NCI-H1105 treated with DMSO at 0.1 percent for 48 hours (cell line): Measurements from ENCODE around the gene PURB.
"Not testable (repeated sequence)": the region's sequence is repeated elsewhere in the genome, so short reads cannot be mapped to it uniquely, and the experiment has no call there.

ENCODE experiments used
- DNase-seq: peaks from one replicate; lab custom pipeline; 2025; lab: John Stamatoyannopoulos, UW

PURB gene

DNA sequence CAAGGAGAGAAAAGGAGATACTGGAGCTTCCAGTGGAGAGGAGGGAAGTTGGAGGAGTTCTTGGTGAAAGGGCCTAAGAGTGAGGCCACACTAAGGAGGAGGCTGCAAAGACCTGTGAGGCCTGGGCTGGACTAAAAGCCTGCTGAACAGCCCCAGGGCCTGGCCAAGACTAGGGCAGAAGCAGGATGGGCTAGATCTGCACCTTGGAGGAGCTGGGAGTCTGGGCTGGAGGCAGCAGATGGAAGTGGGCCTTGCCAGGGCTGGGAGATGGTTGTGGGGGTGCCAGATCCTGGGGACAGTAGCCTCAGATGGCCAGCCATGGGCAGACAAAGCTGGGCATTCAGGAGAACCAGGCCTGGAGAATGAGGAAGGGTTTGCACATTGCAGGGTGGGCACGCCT, 6.5 kb upstream of the PURB start:
- DNase-seq = no peak

DNA sequence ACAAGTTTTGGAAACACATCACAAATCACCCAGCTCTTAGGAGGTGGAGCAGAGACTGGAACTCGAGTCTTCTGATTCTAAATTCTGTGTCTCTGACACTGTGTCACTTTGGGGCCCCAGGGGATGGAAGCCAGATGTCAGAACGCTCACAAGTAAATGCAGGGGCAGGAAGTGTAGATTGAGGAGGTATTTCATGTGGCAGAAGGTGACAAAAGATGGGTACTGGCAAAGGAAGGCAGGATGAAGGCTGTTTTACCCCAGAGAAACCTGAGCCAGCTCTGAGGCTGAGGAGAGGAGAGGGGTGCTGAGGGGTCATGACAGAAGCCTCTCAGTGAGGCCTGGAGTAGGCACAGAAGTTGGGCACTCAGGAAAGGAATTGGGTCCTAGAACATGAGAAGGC, 6.0 kb upstream of the PURB start:
- DNase-seq = no peak

DNA sequence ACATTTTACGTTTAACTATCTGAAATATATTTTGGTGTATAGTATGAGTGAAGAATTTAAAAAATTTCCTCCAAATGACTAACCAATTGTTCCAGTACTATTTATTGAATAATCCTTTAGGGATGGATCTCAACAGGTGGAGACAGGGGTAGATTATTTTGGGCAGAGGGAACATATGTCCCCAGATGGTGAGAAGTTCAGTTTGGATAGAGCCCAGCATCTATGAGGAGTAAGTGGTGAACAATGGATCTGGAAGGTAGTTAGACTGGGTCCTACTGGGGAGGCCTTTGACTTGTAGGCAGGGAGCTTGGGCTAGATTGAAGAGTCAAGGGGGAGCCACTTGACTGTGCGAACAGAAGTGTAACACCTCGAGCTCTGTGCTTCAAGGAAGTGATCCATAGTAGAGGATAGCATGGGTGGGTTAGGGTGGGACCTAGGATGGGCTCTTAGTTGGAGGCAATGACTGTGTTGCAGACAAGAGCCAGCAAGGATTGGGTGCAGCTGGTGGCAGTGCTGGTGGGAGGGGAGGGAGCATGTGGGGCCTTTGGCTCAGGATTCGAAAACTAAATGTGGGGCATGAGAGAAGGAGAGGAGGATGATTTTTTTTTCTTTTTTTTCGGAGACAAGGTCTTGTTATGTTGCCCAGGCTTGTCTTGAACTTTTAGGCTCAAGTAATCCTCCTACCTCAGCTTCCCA, 3.9 kb upstream of the PURB start:
- DNase-seq = no peak

DNA sequence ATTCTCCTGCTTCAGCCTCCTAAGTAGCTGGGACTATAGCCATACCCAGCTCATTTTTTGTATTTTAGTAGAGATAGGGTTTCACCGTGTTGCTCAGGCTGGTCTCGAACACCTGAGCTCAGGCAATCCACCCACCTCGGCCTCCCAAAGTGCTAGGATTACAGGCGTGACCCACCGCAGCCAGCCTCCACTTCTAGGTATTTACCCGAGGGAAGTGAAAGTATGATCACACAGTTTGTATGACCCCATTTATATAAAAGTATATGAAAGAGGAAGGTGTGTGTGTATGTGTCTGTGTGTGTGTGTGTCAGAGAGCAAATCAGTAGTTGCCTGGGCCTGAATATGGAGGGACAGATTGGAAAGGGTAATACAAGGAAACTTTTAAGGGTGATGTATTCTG, 2.0 kb upstream of the PURB start:
- no peak for DNase-seq

DNA sequence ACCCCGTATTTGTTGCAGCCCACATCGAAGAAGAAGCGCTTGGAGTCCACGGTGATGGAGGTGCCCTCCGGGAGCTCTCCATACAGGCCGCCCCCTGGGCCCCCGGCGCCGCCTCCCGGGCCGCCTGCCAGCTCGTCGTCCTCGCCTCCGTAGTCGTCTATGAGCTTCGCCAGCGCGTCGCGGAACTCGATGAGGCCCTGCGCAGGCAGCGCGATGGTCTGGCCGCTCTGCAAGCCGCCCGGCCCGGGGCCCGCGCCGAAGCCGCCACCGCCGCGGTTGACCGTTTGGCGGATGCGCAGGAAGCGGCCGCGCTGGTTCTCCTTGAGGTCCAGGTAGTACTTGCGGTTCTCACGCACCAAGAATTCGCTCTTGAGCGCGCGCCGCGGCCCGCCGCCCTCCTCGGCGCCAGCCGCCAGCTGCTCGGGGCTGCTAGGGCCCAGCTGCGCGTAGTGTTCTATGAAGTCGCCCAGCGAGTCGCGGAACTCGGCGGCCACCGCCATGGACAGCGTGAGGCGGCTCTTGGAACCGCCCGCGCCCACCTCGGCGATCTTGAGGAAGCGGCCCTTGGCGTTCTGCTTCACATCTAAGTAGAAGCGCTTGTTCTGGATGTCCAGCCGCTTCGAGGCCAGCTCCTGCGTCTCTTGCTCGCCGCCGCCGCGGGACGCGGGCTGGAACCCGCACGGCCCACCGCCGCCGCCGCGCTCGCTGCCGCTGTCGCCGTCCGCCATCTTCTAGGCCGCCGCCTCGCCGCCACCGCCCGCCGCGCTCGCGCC, 523 bp downstream of the PURB start:
- DNase-seq = peak; percentile 41

DNA sequence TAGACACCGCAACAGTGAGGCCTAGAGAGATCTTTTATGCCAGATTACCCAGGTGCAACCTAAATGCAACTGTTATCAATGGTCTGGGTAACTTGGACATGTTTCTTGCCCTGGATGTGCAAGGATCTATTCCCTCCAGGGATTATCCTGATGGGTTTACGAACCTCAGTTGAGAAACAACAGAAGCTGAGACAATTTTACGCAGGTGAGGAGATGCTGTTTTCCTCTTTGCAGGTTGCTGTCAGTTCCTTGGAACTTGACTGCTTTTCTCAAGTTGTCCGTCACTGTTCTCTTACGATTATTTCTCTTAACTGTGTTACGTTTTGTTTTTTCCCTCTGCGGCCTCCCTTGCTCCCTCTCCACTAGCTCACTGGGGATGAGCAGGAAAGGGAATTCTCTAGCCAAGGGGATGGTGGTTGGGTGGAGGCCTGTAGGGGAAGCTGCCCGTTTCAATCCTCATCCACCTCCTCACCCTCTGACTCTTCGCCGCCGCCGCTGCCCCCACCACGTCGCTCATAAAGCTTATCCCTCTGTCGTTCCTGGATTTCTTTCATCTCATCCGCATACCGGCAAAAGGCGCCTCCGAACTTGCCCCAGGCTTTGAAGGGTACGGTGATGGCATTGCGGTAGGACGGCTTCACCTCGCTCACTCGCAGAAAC, 1.2 kb downstream of the PURB start:
- DNase-seq = no peak

DNA sequence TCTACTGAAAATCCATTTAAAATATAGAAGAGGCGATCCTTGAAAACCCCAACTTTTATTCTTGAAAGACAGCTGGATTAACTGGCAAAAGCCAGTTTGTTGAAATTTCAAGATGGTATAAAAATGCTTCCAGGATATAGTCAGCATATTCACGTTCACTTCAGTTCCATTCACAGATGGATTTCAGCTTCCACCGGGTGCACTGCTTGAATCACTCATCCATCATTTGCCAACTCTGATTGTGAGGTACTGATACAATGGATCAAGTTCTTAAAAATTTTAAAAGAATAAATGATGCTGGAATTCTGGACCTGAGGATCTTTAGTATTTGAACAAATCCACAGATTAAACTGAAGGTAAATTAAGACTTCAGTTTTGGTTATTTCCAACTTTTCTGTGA, 2.4 kb downstream of the PURB start:
- DNase-seq = no peak

DNA sequence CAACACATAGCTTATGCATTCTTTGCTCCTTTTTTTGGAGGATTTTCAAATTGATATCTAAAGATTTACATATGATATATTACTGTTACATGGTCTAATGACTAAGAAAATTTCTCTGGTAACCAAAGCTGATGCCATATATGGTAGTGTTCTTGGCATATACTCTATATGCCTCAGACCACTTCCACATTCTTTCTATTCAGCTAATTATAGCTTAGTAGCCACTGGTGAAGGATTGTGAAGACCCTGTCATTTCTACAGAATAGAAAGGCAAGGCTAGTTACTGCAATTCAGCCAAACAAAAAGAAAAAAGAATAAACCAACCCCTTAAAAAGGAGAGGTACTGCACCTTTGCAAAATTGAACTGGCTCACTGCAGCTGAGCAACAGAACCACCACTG, 3.7 kb downstream of the PURB start:
- DNase-seq = peak; percentile 19

DNA sequence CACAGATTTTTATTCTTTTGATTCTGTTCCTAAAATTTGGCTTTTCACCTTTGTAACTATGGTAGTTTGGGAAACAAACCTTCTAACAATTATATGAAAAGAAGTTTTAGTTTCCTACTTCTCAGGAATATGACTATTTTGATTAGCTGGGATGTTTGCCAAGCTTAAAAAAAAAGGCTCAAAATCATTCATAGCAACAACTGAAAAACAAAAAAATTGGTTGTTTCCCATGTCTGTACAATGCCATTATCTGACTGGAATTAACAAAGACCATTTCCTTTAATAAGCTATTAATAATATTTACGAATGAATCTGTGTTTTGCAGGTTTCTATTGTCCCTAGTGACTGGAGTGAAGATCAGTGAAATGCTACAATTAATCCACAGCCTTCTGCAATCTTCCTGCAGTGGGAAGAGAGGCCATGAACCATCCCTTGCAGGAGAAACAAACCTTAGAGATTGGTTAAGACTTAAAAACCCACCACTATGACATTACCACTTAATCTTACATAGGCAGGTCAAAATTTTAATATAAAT, 4.2 kb downstream of the PURB start:
- DNase-seq = no peak

DNA sequence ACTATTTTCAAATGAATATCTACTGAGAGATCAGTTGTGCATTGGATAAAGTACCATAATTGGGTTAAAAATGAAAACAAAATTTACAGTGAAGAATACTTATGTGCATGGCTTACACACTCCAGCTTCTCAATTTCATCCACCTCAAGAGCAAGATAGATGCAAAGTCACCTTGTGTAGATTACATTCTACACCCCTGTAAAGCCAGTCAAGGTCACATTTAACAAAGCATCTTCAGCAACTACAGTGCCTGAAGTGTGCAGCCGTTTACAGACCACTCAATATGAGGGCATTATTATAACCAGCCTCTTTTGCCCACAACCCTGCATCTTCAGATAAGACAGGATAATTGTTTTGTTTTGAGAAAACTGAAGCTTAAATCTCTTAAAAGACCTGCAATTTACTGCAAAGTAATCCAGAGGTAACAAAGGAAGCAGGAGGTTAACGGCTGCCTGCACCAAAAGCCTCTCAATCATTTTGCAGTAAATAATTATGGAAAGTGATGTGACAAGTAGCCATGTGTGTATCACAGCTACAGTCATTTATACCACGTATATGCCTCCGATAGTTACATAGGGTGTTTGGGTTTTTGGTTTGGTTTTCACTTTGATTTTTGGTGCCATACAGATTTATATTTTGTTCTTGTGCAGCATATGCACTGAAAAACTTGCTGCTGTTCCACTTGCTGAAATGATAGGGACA, 4.9 kb downstream of the PURB start:
- peak; percentile 12 for DNase-seq

DNA sequence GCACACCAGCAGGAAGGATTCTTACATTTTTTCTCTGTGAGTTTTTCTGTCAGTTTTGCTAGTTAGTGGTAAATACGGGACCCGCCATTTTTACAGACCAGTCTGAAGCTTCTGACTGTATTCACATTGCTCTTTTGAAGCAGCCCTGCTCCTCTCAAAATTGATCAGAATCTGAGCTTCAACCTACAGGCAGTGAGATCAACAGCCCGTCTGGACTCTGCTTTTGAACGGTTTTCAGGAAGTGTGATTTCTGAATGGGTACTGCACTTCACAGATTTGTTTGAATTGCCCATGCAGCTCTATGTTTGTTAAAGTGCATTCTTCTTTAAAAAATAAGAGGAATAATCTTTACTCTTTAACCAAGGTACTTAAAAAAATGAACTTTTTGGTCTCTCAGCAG, 8.9 kb downstream of the PURB start:
- no peak for DNase-seq

DNA sequence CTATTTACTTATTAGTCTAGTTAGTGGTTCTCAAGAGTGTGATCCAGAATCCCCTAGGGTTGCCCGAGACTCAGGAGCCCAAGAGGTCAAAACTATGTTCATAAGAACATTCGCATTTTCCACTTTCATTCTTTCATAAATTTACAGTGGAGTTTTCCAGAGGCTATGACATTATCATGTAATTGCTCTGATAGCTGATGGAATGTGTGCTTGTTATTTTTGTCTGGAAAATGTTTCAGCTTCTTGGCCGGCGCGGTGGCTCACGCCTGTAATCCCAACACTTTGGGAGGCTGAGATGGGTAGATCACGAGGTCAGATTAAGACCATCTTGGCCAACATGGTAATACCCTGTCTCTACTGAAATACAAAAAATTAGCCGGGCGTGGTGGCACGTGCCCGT, 10.1 kb downstream of the PURB start:
- no peak for DNase-seq

DNA sequence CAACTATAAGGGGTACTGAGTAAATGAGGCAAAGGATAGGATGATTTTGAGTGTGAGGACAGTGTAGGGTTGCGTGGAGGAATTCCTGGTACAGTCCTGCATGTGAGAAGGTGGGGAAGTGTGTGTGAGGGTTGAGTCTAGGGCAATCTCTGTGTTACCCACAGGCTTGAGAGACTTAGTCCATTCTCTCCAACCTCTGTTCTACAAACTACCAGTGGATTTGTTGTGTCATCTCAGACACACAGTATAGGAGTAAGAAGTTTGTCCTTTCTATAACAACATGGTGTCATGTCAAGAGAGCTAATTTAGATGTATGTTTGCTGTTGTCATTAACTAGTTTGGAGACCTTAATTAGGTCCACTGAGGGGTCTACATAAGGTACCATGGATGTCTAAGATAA, 12.5 kb downstream of the PURB start:
- no peak for DNase-seq

DNA sequence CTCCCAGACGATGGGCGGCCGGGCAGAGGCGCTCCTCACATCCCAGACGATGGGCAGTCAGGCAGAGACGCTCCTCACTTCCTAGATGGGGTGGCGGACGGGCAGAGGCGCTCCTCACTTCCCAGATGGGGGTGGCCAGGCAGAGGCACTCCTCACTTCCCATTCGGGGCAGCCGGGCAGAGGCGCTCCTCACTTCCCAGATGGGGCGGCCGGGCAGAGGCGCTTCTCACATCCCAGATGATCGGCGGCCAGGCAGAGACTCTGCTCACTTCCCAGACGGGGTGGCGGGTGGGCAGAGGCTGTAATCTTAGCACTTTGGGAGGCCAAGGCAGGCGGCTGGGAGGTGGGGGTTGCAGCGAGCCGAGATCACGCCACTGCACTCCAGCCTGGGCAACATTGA, 13.4 kb downstream of the PURB start:
- DNase-seq = not testable (repeated sequence)

DNA sequence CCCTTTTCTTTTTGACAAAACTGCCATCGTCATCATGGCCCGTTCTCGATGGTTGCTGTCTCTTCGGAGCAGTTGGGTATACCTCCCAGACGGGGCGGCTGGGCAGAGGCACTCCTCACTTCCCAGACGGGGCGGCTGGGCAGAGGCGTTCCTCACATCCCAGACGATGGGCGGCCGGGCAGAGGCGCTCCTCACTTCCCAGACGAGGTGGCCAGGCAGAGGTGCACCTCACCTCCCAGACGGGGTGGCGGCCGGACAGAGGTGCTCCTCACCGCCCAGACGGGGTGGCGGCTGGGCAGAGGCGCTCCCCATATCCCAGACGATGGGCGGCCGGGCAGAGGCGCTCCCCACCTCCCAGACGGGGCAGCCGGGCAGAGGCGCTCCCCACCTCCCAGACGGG, 14.6 kb downstream of the PURB start:
- not testable (repeated sequence) for DNase-seq

DNA sequence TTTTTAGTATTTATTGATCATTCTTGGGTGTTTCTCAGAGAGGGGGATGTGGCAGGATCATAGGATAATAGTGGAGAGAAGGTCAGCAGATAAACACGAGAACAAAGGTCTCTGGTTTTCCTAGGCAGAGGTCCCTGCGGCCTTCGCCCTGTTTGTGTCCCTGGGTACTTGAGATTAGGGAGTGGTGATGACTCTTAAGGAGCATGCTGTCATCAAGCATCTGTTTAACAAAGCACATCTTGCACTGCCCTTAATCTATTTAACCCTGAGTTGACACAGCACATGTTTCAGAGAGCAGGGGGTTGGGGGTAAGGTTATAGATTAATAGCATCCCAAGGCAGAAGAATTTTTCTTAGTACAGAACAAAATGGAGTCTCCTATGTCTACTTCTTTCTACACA, 15.0 kb downstream of the PURB start:
- DNase-seq = not testable (repeated sequence)

DNA sequence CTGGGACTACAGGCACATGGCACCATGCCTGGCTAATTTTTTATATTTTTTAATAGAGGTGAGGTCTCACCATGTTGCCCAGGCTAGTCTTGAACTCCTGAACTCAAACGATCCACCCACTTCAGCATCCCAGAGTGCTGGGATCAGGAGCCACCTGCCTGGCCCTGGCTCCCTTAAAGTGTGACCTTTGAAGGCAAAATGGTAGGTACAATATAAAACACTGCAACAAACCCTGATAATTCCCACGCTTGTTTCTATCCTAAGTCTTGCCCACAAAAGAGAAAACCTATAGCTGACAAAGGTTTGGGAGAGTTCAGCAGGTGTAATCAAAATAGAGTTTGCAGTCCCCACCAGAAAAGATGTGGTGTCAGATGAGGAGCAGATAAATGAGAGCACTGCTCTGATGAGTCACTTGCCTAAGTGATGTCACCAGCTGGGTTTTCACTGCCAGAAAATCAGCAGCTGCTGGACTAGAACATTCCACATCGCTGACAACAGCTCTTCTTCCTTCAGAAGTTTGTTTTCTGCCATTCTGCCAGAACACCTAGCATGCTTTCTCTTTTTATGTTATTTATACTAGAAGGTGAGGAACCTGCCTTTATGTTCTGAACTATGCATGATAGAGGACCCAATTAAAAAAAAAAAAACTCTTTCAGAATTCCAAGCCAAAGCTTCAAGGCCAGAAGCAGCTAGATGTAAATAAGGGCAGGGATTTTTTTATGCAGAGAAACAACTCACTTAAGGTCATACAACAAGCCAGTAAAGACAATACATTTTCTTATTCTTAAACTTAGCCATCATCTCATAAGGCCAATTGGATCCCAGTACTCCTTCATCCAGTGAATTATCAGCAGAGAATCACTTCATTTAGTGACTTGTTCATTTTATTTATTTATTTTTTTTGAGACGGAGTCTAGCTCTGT, 18.0 kb downstream of the PURB start:
- DNase-seq = no peak

DNA sequence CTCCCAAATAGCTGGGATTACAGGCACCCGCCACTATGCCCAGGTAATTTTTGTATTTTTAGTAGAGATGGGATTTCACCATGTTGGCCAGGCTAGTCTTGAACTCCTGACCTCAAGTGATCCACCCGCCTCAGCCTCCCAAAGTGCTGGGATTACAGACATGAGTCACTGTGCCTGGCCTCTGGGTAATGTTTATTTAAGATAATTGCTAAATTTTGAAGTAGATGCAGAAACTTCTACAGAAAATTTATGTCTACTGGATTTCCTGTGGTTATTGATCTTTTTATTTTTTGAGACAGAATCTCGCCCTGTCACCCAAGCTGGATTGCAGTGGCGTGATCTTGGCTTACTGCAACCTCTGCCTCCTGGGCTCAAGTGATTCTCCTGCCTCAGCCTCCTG, 23.4 kb downstream of the PURB start:
- not testable (repeated sequence) for DNase-seq

DNA sequence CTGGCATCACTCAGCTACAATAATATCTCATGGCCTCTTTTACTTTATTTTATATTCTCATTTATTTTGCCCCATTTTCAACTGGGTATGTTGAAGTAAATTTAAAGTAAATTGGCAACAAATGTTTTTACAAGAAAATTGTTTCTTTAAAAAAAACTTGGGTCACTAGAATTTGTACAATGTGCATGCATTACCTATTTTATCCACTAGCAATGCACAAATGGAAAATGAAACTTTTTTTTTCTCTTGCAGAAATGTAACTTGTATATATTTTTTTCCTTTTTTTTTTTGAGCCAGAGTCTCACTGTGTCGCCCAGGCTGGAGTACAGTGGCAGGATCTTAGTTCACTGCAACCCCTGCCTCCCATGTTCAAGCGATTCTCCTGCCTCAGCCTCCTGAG, 27.2 kb downstream of the PURB start:
- DNase-seq = no peak

DNA sequence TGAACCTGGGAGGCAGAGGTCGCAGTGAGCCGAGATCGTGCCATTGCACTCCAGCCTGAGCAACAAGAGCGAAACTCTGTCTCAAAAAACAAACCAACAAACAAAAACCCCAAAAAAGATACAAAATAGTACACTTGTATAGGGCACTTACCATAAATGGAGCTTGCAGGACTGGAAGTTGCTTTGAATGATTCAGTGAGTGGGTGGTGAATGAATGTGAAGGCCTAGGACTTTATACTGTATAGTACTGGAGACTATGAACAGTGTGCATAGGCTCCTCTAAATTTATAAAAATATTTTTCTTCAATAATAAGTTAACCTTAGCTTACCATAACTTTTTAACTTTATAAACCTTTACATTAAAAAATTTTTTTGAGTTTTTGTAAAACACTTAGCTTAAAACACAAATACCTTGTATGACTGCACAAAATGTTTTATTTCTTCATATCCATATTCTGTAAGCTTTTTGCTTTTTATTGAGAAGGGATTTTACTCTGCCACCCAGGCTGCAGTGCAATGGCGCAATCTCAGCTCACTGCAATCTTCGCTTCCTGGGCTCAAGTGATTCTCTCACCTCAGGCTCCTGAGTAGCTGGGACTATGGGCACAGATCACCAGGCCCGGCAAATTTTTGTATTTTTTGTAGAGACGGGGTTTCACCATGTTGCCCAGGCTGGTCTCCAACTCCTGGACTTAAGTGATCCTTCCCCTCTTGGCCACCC, 30.5 kb downstream of the PURB start:
- DNase-seq = no peak

DNA sequence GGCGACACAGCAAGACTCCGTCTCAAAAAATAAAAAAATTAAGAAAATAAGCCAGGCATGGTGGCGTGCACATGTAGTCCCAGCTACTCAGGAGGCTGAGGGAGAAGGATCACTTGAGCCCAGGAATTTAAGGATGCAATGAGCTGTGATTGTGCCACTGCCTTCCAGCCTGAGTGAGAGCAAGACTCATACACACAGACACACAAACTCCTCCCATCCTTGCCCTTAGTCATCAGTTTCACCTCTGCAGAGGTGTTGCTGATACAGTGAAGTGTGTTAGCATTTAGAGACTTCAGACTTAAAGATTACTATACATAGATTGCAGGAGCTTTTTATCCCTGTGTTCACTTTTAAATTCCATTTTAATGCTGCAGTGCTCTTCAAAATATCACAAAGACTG, 31.9 kb downstream of the PURB start:
- DNase-seq = no peak
